Stimulated activated CD4-positive, alpha-beta T cell treated with anti-CD3 and anti-CD28 coated beads, Interleukin-4, amount 100 ng/mL, for 1 hour (primary cell): Measurements from ENCODE around the gene KIF2A.

ENCODE experiments used
- DNase-seq: peaks from one replicate; pipeline ENCODE4 v3.0.0-alpha.2; 2020

KIF2A gene

DNA sequence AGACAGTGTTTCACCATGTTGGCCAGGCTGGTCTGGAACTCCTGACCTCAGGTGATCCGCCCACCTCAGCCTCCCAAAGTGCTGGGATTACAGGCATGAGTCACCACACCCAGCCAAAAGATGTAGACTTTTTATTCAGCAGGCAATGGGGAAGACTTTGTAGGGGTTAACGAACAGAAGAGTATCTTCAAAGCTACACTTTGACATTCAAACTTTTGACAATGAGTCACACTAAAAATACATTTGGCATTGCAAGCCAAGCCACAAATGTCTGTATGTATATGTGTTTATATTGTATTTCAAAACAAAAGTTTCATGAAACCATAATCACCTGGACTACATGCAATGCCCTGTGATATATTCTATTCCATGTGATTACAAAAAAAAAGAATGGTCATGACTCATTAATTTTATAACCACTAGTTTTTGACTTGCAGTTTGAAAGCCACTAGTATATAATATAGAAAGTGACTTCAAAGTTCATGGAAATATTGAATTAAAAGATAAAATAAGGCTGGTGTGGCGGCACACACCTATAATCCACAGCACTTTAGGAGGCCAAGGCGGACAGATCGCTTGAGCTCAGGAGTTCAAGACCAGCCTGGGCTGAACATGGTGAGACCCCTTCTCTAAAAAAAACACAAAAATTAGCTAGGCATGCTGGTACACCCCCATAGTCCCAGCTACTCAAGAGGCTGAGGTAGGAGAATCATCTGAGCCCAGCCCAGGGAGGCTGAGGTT is 89.4 kb downstream of the KIF2A start:
- no peak for DNase-seq

DNA sequence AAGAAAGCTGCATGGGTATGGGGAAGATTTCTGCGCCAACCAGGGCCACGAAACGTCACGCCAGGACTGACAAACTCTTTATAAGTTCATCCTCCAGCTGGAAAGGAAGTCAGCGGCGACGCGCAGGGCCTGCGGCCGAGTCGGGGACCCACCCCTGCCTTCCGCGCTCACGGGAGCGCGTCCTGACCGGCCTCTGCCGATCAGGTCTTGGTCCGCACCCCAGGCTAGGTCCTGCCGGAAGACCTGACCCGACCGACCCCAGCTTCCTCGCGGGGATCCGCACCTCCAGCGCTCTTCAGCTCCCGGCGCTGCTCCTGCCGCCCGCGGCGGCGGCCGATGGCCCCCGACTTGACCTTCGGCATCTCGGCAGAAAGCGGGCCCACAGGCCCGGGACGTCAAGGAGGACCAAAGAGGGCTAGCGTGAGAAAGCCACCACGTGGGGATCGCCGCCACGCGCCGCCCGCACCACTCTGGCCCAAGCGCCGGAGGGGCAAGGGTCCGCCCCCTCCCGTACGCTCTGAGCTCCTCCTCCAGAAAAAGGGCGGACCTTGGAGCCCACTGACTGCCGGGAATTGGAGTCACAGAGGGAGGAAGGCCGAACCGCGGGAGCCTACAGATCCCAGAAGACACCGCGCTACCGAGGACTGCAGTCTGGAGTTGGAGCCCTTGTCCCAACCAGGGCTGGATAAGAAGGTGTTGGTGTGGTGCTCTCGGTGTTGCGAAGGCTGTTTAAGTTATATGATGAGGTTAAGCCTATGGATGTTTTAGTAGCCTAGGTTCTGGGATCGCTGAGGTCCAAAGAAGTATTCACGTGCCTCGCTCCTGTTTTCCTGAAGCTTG is 97.6 kb downstream of the KIF2A start, which contains the start of gene DIMT1:
TSS of gene DIMT1 (minus strand) at position 495 of the 840 bp plus-strand sequence. CDS start at position 362, 133 bp downstream.
- DNase-seq = peak; percentile 88

DNA sequence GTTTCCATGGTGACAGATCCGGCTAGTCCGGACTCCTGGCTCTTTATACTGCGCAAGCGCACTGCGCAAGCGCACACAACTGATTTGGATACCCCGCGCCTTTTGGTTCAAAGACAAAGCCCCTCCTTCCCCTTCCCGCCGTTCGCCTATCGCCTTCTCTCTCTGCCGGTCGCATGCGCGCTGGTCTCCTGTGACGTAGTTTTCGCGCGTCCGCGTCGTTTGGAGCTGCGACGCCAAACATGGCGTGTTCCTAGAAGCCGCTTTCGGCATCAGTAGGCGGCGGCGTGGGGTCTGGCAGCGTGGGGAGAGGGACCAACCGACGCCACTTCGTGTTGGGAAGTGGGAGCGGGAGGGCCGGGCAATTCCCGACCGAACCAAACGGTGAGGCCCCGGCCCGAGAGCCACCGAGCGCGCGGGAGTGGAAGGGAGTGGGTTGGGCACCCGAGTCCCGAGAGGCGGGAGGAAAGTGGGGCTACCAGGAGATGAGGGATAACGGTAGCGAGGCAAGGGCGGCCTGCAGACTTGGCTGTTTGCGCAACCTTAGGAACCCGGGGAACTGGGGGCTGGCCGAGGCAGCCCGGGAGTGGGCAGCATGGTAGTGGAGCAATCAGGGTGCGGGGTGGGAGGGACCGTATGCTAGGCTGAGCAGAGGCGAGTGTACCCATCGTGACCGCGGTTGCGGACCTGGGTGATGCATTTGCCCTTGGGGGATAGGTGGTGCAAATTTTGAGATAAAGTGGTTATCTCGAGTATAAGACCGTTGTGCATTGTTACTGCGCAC is 106.7 kb downstream of the KIF2A start, which contains the start of gene IPO11:
TSS of gene IPO11 (plus strand) at position 215 of the 781 bp plus-strand sequence. CDS start 24,517 bp downstream, outside the sequence.
- peak; percentile 98 for DNase-seq

DNA sequence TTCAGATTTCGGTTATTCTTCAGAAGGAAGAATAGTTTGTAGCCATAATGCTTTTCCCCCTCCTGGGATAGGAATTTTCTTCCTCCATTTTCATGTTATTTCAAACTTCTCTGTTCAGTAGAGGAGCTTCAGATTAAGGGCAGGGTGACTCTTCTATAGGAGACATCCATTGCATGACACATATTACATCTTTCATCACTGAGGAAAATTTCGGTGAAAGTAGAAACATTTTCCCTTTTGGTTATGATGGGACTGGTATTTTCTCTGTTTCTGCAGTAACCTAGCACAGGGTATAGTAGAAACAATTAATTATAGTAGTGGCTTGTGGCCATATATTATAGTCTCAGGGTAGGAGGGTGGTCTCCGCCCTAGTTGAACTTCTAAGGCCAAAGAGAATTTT is 107.7 kb downstream of the KIF2A start:
- DNase-seq = no peak

DNA sequence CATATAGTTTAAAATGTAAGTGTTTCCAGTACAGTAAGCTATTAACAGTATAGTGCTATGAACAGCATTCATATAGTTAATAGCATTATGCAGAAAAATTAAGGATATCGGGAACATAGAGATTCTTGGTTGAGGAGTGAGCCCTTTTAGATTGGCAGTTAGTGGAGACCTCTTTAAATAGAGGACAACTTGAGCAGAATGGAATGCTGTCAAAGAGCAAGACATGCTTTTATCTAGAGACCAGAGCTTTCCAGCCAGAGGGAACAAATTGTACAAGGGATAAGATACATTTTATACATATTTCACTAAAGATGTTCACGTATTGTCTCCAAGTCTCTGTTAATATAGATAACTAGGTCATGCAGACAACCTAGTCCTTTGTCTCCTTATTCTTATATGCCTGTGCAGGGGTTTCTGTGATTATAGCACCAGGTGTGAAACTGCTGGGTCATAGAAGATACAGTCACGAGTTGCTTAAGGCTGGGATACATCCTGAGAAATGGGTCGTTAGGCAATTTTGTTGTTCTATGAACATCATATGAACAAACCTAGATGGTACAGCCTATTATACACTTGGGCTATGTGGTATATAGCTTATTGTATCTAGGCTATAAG is 112.6 kb downstream of the KIF2A start:
- no peak for DNase-seq

DNA sequence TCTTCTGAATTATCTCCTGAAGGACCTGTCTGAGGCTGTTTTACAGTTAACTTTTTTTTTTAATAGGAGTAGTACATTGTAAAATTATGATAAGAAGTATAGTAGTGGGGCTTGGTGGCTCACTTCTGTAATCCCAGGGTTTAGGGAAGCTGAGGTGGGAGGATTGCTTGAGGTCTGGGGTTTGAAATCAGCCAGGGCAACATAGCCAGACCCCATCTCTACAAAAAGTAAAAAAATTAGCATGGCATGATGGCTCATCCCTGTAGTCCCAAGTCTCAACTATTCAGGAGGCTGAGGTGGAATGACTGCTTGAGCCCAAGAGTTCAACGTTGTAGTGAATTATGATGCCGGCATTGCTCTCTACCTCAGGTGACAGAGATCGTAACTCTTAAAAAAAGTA is 113.6 kb downstream of the KIF2A start:
- no peak for DNase-seq

DNA sequence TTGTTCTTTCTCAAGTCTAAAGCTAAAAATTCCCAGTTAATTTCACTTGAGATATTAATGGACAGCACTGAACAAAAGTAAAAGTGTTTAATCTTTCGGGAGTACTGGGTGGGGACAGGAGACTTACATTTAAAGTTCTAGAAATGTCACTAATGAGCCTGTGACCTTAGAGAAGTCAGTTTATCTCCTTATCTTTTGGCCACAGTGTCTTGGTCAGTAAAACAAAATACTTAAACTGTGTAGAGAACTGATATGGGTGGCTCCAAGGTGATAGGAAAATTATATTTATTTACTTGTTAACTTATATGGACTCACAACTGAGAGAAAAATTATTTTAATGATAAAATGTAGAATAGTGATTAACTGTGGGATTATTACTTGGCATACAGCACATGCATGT is 115.4 kb downstream of the KIF2A start:
- DNase-seq = no peak

DNA sequence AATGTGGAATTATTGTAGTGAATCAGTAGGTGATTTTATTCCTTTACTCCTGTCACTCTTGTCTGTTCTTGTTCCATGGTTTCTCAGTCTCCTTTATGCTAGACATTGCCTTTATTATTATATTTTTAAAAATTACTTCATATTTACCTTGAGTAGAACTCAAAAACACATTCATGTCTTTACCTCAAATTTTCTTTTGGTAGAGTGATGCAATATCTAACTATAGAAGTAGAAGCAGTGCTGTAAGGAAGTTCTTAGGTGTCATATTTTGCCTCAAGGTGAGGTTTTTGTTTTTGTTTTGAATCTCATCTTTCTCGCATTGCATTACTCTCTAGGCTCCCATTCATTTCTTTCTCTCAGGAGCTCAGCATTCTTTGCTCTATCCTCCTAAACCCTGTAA is 118.8 kb downstream of the KIF2A start:
- DNase-seq = no peak

DNA sequence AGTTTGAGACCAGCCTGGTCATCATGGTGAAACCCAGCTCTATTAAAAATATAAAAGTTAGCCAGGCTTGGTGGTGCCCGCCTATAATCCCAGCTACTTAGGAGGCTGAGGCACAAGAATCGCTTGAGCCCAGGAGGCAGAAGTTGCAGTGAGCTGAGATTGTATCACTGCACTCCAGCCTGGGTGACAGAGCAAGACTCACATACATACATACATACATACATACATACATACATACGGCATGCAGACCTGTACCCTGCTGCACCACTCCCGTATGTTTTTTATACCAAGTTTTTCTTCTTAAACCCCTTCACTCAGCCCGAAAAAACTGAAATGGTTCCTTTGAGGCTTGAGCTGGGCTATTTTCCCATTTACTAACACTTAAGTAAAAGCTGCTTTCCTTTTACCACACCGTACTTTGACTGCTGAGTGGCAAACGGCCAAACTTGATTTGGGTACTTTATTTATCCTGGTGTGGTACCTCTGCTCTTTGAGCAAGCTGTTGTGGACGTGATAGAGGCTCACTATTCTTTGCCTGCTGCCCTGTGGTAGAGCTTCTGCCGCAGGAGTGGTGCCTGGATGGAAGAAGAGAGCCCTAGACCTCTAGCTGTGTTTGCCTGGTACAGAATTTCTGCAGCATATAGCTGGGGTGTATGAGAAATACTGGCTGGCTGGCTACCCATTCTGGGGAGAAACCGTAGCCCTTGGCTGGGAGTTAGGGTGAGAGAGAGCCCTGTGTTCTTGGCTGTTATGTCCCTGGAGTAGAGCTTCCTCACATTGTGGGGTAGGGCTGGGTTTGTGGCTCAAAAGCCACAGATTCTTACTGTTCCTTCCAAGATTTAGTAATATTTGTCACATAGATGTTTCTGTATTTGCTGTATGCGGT is 126.0 kb downstream of the KIF2A start:
- no peak for DNase-seq

DNA sequence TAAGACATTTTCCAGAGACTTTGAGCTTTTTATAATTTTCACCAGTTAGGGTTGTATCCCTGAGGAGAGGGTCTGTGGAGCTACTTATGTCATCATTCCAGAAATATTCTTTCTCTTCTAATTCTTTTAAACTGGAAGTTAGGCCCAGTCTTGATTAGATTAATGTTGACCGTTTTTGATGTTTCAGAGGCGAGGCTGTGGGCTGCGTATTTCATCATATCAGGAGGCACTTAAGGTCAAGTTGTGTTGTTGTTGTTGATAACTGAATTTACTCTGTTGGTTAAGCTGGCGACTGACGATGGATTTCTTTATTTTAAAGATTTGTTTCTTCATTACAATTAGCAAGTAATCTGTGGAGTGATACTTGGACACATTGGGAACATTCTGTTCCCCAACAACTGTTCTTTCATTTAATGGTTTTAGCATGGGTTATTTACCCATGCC is 126.6 kb downstream of the KIF2A start:
- no peak for DNase-seq
